Lung (tissue), 12 donors: Measurements from ENCODE around the gene PLEKHG3. TPM values are rescaled to one million over a fixed set of nuclear protein-coding genes. Genes with fewer than 3 reads are reported as not detected.

Experiments used
- ATAC-seq: fragments of 200-7000 bp; cut with Tn5 transposase; one replicate; pipeline ENCODE4 v1.9.1; 2020; ENCODE audit warnings: moderate number of reproducible peaks; ENCODE audit not compliant: insufficient read depth, low FRiP score
- DNase-seq, 3 donors: peaks; one replicate each; pipeline ENCODE4 v3.0.0-alpha.2; 2013 to 2017
- H3K27ac ChIP-seq, 2 donors: one replicate each; pipeline ENCODE4 v1.5.1; 2013; ENCODE audit warnings: mild to moderate bottlenecking in 2 of 2, moderate library complexity in 2 of 2, control low read depth in 1 of 2, inconsistent platforms in 1 of 2, low read depth in 1 of 2, low read length in 1 of 2
- H3K27me3 ChIP-seq, 3 donors: one replicate each; pipeline ENCODE4 v1.5.1; 2013; ENCODE audit warnings: low read length in 2 of 3; ENCODE audit not compliant: control insufficient read depth in 3 of 3, insufficient read depth in 3 of 3
- H3K36me3 ChIP-seq, 4 donors: one replicate each; pipeline ENCODE4 v1.5.1; 2013; ENCODE audit warnings: low read length in 4 of 4, mild to moderate bottlenecking in 1 of 4, moderate library complexity in 1 of 4; ENCODE audit not compliant: control insufficient read depth in 4 of 4, insufficient read depth in 4 of 4
- H3K4me1 ChIP-seq, 5 donors: one replicate each; pipeline ENCODE4 v1.5.1; 2013; ENCODE audit warnings: low read length in 5 of 5, mild to moderate bottlenecking in 2 of 5, moderate library complexity in 1 of 5; ENCODE audit not compliant: control insufficient read depth in 5 of 5, insufficient read depth in 5 of 5
- H3K4me3 ChIP-seq: one replicate; pipeline ENCODE4 v1.5.1; 2013; ENCODE audit warnings: mild to moderate bottlenecking, control low read depth, moderate library complexity
- H3K9ac ChIP-seq, 2 donors: one replicate each; pipeline ENCODE4 v1.5.1; 2013; ENCODE audit warnings: low read length in 2 of 2, control low read depth in 1 of 2; ENCODE audit not compliant: insufficient read depth in 1 of 2
- H3K9me3 ChIP-seq, 4 donors: one replicate each; pipeline ENCODE4 v1.5.1; 2013; ENCODE audit warnings: low read length in 3 of 4, mild to moderate bottlenecking in 1 of 4, moderate library complexity in 1 of 4; ENCODE audit not compliant: control insufficient read depth in 4 of 4, insufficient read depth in 3 of 4
- WGBS, 2 donors: extraction: QIAGEN DNeasy Blood & Tissue Kit; methylation state at CpG; one replicate each; pipeline ENCODE4 v1.1.7; 2013; 5-methylcytosine and 5-hydroxymethylcytosine counted together
- polyA plus RNA-seq, 2 donors: library from polyadenylated mRNA; stranded (reverse); fragments of 200-250 nt; gene quantifications; one replicate each; pipeline ENCODE4 v1.2.1, GENCODE V29; 2013
- total RNA-seq, 2 donors: library from RNA; depleted of rRNA in 1 of 2; stranded (reverse); fragments of >200 nt in 1 of 2; gene quantifications; one replicate each; pipeline ENCODE4 v1.2.1, GENCODE V29; 2014 to 2021
- TF ChIP-seq, protein P1 (sequence below): IDR thresholded peaks from 2 replicates; pipeline ENCODE4 v1.5.1; 2012; ENCODE audit warnings: mild to moderate bottlenecking; ENCODE audit errors: control extremely low read depth, extremely low read depth
- donor health status: control.
- donor health status: control.
- donor health status: Bipolar disorder and iron deficiency.
- donor health status: healthy.
- donor health status: DM: yes; HTN: yes; CAD: no.

PLEKHG3 gene
- total and polyA plus RNA-seq, 4 donors = 11.0 to 43.5 (median 21.5) TPM

DNA sequence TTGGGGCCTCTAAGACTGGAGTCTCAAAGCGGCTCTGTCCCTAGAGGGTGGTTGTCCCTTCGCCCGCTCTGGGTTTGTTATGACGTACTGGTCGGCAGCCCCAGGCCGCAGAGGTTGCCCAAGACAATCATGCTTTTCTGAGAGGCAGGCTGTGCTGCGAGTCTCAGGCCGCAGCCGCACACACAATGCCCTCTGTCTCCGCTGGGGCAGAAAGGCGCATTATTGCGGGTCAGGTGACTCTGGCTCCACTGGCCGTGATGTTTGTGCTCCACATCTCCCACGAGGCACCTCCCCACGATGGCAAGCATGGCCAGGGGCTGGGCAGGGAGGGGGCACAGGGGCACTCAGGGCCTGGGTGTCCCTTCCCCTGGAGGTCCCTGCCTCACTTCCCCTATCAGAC is 21.0 kb upstream of the PLEKHG3 start:
- Histone ChIP-seq H3K27ac (no peak overlapping the region), H3K9ac (no peak overlapping the region), H3K36me3 (no peaks in the 10 kb centered on the region), H3K4me3 (no peak overlapping the region), H3K9me3 (no peaks in the 10 kb centered on the region), H3K4me1 (peaks cover 0 to 11% (median 2%) of the 10 kb centered on the region in 5 donors), H3K27me3 (no peaks in the 10 kb centered on the region)
- ATAC-seq (no peak), DNase-seq (no peak)
- WGBS, 2 donors = 88 to 93% methylated on average over 15 of the region's 15 CpGs
- TF ChIP-seq, protein P1, sequence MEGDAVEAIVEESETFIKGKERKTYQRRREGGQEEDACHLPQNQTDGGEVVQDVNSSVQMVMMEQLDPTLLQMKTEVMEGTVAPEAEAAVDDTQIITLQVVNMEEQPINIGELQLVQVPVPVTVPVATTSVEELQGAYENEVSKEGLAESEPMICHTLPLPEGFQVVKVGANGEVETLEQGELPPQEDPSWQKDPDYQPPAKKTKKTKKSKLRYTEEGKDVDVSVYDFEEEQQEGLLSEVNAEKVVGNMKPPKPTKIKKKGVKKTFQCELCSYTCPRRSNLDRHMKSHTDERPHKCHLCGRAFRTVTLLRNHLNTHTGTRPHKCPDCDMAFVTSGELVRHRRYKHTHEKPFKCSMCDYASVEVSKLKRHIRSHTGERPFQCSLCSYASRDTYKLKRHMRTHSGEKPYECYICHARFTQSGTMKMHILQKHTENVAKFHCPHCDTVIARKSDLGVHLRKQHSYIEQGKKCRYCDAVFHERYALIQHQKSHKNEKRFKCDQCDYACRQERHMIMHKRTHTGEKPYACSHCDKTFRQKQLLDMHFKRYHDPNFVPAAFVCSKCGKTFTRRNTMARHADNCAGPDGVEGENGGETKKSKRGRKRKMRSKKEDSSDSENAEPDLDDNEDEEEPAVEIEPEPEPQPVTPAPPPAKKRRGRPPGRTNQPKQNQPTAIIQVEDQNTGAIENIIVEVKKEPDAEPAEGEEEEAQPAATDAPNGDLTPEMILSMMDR = no peak

DNA sequence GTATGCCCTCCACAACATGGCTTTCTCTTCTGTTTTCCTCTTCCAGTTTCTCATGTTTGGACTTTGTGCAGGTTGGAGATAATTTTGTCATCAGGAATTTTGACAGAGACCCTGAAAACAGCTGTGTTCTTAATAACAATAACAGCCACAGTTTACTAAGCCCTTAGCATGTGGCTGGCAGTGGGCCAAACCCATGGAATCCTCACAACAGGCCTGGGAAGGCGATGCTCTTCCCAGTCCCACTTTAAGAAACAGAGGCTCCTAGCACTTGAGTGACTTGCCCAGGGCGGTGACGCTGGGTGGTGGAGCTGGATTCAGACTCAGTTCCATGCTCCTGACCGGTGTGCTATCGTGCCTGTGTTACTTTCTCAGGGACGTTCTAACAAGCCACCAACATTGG is 20.1 kb upstream of the PLEKHG3 start:
- H3K27me3 ChIP-seq = no peaks in the 10 kb centered on the region
- TF ChIP-seq, protein P1 = no peak
- no peak overlapping the region for H3K9ac ChIP-seq
- no peaks in the 10 kb centered on the region for H3K36me3 ChIP-seq
- 84 to 87% methylated on average over 6 of the region's 6 CpGs for WGBS, 2 donors
- ATAC-seq = no peak
- DNase-seq = peak; percentile 73 to 84 (median 81)
- peaks cover 0 to 11% (median 2%) of the 10 kb centered on the region in 5 donors for H3K4me1 ChIP-seq
- H3K27ac ChIP-seq = no peak overlapping the region
- H3K4me3 ChIP-seq = no peak overlapping the region
- H3K9me3 ChIP-seq = no peaks in the 10 kb centered on the region

DNA sequence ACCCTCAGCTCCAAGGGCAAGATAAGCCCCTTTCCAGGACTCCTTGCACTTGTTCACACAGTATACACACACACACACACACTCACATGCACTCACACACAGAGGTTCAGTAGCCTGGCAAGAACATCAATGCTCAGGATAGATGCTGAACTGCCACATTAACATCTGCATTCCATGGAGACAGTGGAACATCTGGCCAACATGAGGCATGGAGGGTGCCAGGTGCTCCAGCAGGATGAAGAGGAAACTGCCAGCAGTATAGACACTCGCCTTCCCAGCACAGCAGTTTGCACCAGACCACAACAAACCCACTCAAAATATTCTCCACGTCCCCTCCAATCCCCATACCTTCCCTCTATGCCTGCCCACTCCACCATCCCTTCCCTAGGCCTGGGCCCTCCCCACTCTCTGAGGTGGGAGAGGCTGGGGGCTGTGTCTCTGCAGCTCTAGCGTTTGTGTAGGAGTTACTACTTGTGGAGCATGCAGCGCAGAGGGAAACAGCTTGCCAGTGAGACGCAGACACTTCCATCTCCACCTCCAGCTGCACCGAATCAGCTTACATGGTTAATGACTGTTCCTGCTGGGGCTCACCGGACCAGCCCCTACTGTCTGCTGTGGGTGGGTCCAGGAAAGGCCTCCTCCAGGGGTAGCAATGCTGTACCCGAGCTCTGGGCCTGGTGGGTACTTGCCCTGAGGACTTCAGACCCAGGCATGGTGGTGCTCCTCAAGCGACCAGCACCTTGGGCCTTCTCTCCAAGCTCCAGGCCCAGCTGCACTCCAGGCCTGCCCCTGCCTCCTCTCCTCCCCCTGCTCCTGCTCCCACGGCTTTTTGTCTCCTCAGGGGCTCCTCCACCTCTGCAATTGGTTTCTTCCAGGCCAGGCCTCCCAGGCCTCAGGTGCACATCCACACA is 18.6 kb upstream of the PLEKHG3 start:
- WGBS, 2 donors = 81 to 86% methylated on average over 10 of the region's 10 CpGs
- ATAC-seq (no peak), DNase-seq (no peak)
- TF ChIP-seq, protein P1 = no peak
- no peak overlapping the region for H3K27ac ChIP-seq
- H3K4me1 ChIP-seq = peaks cover 0 to 11% (median 2%) of the 10 kb centered on the region in 5 donors
- no peaks in the 10 kb centered on the region for H3K9me3 ChIP-seq
- no peak overlapping the region for H3K4me3 ChIP-seq
- H3K36me3 ChIP-seq = no peaks in the 10 kb centered on the region
- no peak overlapping the region for H3K9ac ChIP-seq
- H3K27me3 ChIP-seq = no peaks in the 10 kb centered on the region
